HG03520 (cell line): ENCODE measurements around the gene LIX1L.

ENCODE experiments used
- ATAC-seq: cut with Tn5 transposase; IDR thresholded peaks from one replicate; pipeline ENCODE4 v1.9.1; 2021; ENCODE audit warnings: mild to moderate bottlenecking, moderate library complexity; ENCODE audit not compliant: unreplicated experiment

LIX1L gene

GRCh38 chr1:145897969-145898368 is 59.8 kb downstream of the LIX1L start:
- ATAC-seq: no peak

GRCh38 chr1:145895471-145895870 is 62.3 kb downstream of the LIX1L start:
- ATAC-seq: no peak

GRCh38 chr1:145893306-145894055 is 64.3 kb downstream of the LIX1L start:
- ATAC-seq: no peak

- no peak for ATAC-seq
Measured at GRCh38 chr1:145892486-145893087, 65.2 kb downstream of the LIX1L start.

- no peak for ATAC-seq
Measured at GRCh38 chr1:145891587-145892485, 66.0 kb downstream of the LIX1L start.

GRCh38 chr1:145891143-145891542 is 66.7 kb downstream of the LIX1L start:
- no peak for ATAC-seq

- no peak for ATAC-seq
Measured at GRCh38 chr1:145889722-145890121, 68.1 kb downstream of the LIX1L start.

GRCh38 chr1:145887631-145888030 is 70.2 kb downstream of the LIX1L start:
- no peak for ATAC-seq

- ATAC-seq: no peak
Measured at GRCh38 chr1:145886816-145887215, 71.0 kb downstream of the LIX1L start.

- no peak for ATAC-seq
Measured at GRCh38 chr1:145886390-145886789, 71.4 kb downstream of the LIX1L start.

GRCh38 chr1:145885738-145886287 is 72.0 kb downstream of the LIX1L start, which contains the start of gene ANKRD35:
ANKRD35 (minus strand) TSS chr1:145885866; CDS start chr1:145885758, 108 bp downstream.
- ATAC-seq: peak; percentile 96

GRCh38 chr1:145884675-145885074 is 73.1 kb downstream of the LIX1L start:
- no peak for ATAC-seq
